Measurements from ENCODE around the gene C12orf60. TPM values are rescaled to one million over a fixed set of nuclear protein-coding genes. Genes with fewer than 3 reads are reported as not detected.

Gene C12orf60
- total and polyA plus RNA-seq, 2 of the 8 experiments (the other 6 are each of a cell fraction or from before 2014, with no cell fraction given): 1.2 to 1.5 TPM

DNA sequence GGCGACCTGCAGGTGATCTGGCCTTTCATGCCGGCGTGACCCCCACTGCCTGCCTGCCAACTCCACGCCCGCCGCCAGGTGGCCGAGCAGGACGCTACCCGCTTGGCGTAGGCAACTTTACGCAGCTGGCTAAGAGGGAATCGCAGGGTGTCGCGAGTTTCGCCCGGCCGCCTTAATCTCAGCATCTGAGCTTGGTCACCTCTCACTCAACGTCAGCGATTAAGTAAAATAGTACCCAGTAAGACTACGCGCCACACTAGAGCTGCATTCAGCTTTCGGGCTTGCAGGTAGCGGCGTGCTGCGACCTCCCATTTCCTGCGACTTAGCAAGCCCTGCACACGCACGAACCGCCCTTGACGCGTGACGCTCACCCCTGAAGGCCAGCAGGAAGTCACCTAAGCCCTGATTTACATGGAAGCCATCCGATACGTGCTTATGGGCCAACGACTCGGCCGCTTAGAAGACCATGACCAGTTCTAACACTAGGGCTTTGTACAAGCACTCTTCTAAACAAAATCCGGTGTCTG is 33.4 kb upstream of the C12orf60 start (continued):
- TF ChIP-seq CTCF (IDR thresholded peaks at IDR 0.05; ENCODE audit: control extremely low read depth in 1 of 3, insufficient read depth in 1 of 3, low read depth in 1 of 3, low read length in 3 of 3): peak; percentile 78 to 97 (median 83)
- peak; percentile 61; the same call in 1 of the 2 replicates for TF ChIP-seq SP4 (IDR thresholded peaks at IDR 0.05; ENCODE audit: low read length)
- TF ChIP-seq JUN (IDR thresholded peaks at IDR 0.05; ENCODE audit: low read depth, low read length): no peak
- peak; percentile 84 to 90 for TF ChIP-seq POLR2A (IDR thresholded peaks at IDR 0.05; ENCODE audit: control extremely low read depth in 1 of 2, low read depth in 2 of 2, low read length in 2 of 2)
- TF ChIP-seq TAF1 (IDR thresholded peaks at IDR 0.05; ENCODE audit: low read depth, low read length): peak; percentile 69
- 0 out of 2 replicates have a peak, but pooled peaks have one; percentile 39 for TF ChIP-seq EGR1 (IDR thresholded peaks at IDR 0.05; ENCODE audit: borderline replicate concordance, low read depth, low read length)
- no peak for TF ChIP-seq RFX5 (IDR thresholded peaks at IDR 0.05; ENCODE audit: borderline replicate concordance, low read depth, low read length)
- TF ChIP-seq, protein P1, sequence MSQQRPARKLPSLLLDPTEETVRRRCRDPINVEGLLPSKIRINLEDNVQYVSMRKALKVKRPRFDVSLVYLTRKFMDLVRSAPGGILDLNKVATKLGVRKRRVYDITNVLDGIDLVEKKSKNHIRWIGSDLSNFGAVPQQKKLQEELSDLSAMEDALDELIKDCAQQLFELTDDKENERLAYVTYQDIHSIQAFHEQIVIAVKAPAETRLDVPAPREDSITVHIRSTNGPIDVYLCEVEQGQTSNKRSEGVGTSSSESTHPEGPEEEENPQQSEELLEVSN (IDR thresholded peaks at IDR 0.05): peak; percentile 14
- TF ChIP-seq FOSL1 (IDR thresholded peaks at IDR 0.05; ENCODE audit: insufficient read depth, low read depth, low read length): no peak
- TF ChIP-seq TBP (IDR thresholded peaks at IDR 0.05; ENCODE audit: low read depth, low read length): peak; percentile 24
- 0 out of 2 replicates have a peak, but pooled peaks have one; percentile 33 for TF ChIP-seq TCF12 (IDR thresholded peaks at IDR 0.05; ENCODE audit: low read depth, low read length)
- TF ChIP-seq POLR2AphosphoS5 (IDR thresholded peaks at IDR 0.05; ENCODE audit: low read depth, low read length): peak; percentile 98
- no peak for TF ChIP-seq GTF2F1 (IDR thresholded peaks at IDR 0.05; ENCODE audit: borderline replicate concordance, low read depth, low read length)
- TF ChIP-seq TAF7 (optimal IDR thresholded peaks at IDR 0.05; ENCODE audit: borderline replicate concordance, low read depth, low read length): peak; percentile 20
- peak; percentile 41 for TF ChIP-seq ASH2L (IDR thresholded peaks at IDR 0.05; ENCODE audit: low read length)
- peak; percentile 51; the same call in 1 of the 2 replicates for TF ChIP-seq CREB1 (IDR thresholded peaks at IDR 0.05)
- peak; percentile 8 for TF ChIP-seq SIRT6 (IDR thresholded peaks at IDR 0.05; ENCODE audit: low read length)

All from H1 (cell line).